HepG2 (cell line): ENCODE data around the gene PIK3R4. TPM values are rescaled to one million over a fixed set of nuclear protein-coding genes. Genes with fewer than 3 reads are reported as not detected.

ENCODE experiments used
- DNMT1 ChIP-seq: sonication (generic); formaldehyde crosslinking; IDR thresholded peaks from 2 replicates; pipeline ENCODE4 v1.5.1; 2020; ENCODE audit warnings: mild to moderate bottlenecking, missing genetic modification reagents
- GPBP1L1 ChIP-seq: sonication (generic); formaldehyde crosslinking; IDR thresholded peaks from 2 replicates; pipeline ENCODE4 v1.5.0; 2020; ENCODE audit warnings: mild to moderate bottlenecking, missing genetic modification reagents
- HDAC2 ChIP-seq: sonication (generic); formaldehyde crosslinking; IDR thresholded peaks from 2 replicates; pipeline ENCODE4 v1.4.0; 2020; ENCODE audit warnings: missing genetic modification reagents
- KDM2A ChIP-seq: sonication (generic); formaldehyde crosslinking; IDR thresholded peaks from 2 replicates; pipeline ENCODE4 v1.4.0; 2020; ENCODE audit warnings: low read depth, missing genetic modification reagents, borderline replicate concordance
- KIAA2018 ChIP-seq: sonication (generic); formaldehyde crosslinking; IDR thresholded peaks from 2 replicates; pipeline ENCODE4 v1.5.0; 2020; ENCODE audit warnings: mild to moderate bottlenecking, missing genetic modification reagents, borderline replicate concordance
- KMT2A ChIP-seq: sonication (generic); formaldehyde crosslinking; IDR thresholded peaks from 2 replicates; pipeline ENCODE4 v1.4.0; 2020; ENCODE audit warnings: missing genetic modification reagents
- MIXL1 ChIP-seq: IDR thresholded peaks from 2 replicates; pipeline ENCODE4 v1.6.1; 2016
- PLSCR1 ChIP-seq: sonication (generic); formaldehyde crosslinking; IDR thresholded peaks from 2 replicates; pipeline ENCODE4 v1.5.0; 2020; ENCODE audit warnings: missing genetic modification reagents, mild to moderate bottlenecking, borderline replicate concordance
- POGK ChIP-seq: sonication (generic); formaldehyde crosslinking; conservative IDR thresholded peaks from 2 replicates; pipeline ENCODE4 v1.8.0; 2022; ENCODE audit warnings: mild to moderate bottlenecking, moderate library complexity, missing genetic modification reagents
- ZBTB7B ChIP-seq: sonication (generic); formaldehyde crosslinking; IDR thresholded peaks from 2 replicates; pipeline ENCODE4 v1.4.0; 2020; ENCODE audit warnings: missing genetic modification reagents
- ZKSCAN8 ChIP-seq: IDR thresholded peaks from 2 replicates; pipeline ENCODE4 v1.6.1; 2016; ENCODE audit warnings: borderline replicate concordance, missing genetic modification reagents, missing compliant biosample characterization
- ZNF496 ChIP-seq: sonication (generic); formaldehyde crosslinking; IDR thresholded peaks from 2 replicates; pipeline ENCODE4 v1.8.1; 2023; ENCODE audit warnings: mild to moderate bottlenecking, moderate library complexity, missing genetic modification reagents; ENCODE audit not compliant: insufficient replicate concordance
- ZNF709 ChIP-seq: sonication (generic); formaldehyde crosslinking; IDR thresholded peaks from 2 replicates; pipeline ENCODE4 v1.5.0; 2020; ENCODE audit warnings: mild to moderate bottlenecking, missing genetic modification reagents
- polyA plus RNA-seq, 8 experiments: library from polyadenylated mRNA; depleted of rRNA in 3 of 8; stranded (reverse) in 7 of 8; unstranded in 1 of 8; fragments of >200 nt; fragmentation: Illumina TruSeq in 4 of 8; extraction: Trizol in 4 of 8; gene quantifications; 2 replicates each; pipeline versions ENCODE4 v1.2.1 to v1.2.3, GENCODE V29; 2011 to 2016; ENCODE audit warnings: low read depth in 4 of 8, missing spikeins in 1 of 8, mixed read lengths in 1 of 8; ENCODE audit not compliant: insufficient read depth in 1 of 8
- total RNA-seq, 5 experiments: library from RNA; depleted of rRNA; stranded (reverse); fragments of >200 nt; fragmentation: Illumina TruSeq; extraction: Trizol; gene quantifications; 2 replicates each; pipeline ENCODE4 v1.2.3, GENCODE V29; 2016; ENCODE audit warnings: low read depth in 1 of 5

The PIK3R4 gene
- total and polyA plus RNA-seq, 2 of the 13 experiments (the other 11 are each of a cell fraction or from before 2014, with no cell fraction given): 22.4 to 26.0 TPM

GRCh38 chr3:130746246-130747039, at the start of gene PIK3R4 (continued):
- TF ChIP-seq KIAA2018 (no peak), POGK (no peak), ZNF709 (no peak), PLSCR1 (CRISPR knock-in tag) (no peak), ZBTB7B (CRISPR knock-in tag) (no peak), MIXL1 (peak; percentile 63; the same call in 1 of the 2 replicates), KMT2A (peak; percentile 78; the same call in 1 of the 2 replicates), GPBP1L1 (CRISPR knock-in tag) (no peak), ZKSCAN8 (no peak), DNMT1 (CRISPR knock-in tag) (no peak), ZNF496 (CRISPR knock-in tag) (no peak), KDM2A (CRISPR knock-in tag) (peak; percentile 64), HDAC2 (CRISPR knock-in tag) (peak; percentile 76; the same call in 1 of the 2 replicates)
